NCI-H82 treated with DMSO at 0.1 percent for 48 hours (cell line): ENCODE results near the gene RHBDF1.

Experiments used
- DNase-seq: peaks from one replicate; lab custom pipeline; 2025; ENCODE audit not compliant: unreplicated experiment; lab: John Stamatoyannopoulos, UW

Gene RHBDF1

DNA sequence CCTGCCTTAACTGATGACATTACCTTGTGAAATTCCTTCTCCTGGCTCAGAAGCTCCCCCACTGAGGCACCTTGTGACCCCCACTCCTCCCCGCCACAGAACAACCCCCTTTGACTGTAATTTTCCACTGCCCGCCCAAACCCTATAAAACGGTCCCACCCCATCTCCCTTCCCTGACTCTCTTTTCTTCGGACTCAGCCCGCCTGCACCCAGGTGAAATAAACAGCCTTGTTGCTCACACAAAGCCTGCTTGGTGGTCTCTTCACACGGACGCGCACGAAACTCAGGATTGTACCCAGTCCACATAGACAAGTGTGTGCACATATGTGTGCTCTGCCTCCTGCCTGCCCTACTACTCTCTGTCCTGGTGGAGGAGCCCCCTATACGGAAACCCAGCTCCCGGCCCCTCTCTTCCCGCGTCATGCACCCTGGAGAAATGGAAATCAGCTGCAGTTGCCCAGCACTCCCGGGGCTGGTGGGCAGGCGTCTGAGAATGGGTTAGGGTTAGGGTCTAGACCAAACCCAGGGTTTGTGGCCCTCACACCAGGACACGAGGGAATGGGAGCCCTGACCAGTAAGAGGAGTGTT is 2.4 kb upstream of the RHBDF1 start:
- DNase-seq, result no peak

DNA sequence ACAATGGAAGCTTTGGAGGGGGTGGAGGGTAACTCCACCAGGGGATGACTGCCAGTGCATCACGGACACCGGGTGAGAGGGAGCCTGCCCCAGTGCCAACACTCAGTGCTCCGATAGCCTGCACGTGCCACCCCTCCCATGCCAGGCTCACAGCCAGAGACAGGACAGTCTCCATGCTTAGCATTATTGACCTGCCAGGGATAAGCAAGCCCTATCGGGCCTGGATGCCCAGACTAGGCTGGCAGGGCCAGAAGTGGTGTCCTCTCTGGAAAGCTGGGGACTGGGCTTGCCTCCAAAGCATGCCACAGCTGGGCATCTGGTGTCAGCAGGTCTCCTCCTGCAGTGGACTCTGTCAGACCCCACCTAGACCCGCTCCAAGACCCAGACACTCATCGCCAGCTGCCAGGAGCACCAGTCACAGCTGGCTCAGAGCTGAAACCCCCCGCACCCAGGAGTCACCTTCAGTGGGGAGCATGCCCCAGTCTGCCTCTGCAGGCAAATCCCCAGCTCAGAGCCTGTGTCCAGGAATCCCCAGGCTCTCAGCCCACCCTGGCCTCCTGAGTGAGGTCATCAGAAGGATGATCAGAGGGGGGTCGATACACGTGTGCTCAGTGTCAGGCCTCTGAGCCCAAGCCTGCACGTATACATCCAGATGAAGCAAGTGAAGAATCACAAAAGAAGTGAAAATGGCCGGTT is 1.8 kb upstream of the RHBDF1 start:
- no peak for DNase-seq

DNA sequence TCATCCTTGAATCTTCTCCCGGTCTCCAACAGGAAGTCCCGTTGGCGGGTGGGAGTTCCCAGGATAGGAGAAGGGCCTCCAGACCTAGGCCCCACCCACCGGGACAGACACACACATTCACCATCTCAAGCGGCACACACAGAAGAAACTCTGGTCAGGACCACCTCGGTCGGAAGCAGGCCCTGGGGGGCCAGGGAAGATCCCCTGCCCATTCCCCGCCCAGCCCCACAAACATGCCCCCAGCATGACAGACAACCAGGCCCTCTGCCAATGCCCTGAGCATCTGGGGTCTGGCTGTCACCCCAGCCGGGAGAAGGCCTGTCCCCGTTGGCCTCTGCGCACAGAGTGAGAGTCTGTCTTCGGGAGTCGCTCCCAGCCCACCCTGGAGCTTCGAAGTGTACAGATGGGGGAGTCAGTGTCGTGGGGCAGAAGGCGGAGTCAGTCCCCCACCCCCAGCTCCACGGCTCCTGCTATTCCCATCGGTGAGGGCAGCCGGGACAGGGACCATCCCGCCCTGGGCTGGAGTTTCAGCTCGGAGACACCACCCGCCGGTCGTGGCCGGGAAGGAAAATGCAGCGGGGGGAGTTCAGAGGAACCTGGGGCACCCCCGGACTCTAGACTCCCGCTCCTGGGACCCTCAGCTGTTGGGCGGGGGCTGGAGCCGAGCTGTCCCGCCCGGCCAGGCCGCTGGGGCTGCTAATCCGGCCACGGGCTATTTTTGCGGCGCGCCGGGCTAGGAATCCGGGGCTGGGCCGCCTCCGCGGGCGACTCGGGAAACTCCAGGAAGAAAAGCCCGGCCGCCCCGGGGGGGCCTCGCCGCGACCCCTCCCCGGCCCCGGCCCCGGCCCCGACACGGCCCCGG is 660 bp downstream of the RHBDF1 start:
- no peak for DNase-seq

DNA sequence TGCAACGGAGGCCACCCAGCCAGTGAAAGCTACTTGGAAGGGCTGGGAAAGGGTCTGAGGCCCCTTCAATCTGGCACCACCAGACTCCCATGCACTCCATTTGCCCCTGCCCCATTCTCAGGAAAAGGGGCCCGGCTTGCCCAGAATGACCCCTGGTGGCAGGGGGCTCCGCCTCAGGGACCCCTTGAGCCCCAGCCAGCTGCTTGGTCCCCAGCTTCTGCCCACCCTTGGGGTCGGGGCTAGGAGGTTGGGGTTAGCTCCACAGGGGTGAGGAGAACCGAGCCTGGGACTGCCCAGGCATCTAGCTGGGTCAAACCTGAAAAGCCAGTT is 1.3 kb downstream of the RHBDF1 start:
- DNase-seq, result no peak

- no peak for DNase-seq
These were observed 3.2 kb downstream of the RHBDF1 start for GRCh38 chr16:69181-69580.

DNA sequence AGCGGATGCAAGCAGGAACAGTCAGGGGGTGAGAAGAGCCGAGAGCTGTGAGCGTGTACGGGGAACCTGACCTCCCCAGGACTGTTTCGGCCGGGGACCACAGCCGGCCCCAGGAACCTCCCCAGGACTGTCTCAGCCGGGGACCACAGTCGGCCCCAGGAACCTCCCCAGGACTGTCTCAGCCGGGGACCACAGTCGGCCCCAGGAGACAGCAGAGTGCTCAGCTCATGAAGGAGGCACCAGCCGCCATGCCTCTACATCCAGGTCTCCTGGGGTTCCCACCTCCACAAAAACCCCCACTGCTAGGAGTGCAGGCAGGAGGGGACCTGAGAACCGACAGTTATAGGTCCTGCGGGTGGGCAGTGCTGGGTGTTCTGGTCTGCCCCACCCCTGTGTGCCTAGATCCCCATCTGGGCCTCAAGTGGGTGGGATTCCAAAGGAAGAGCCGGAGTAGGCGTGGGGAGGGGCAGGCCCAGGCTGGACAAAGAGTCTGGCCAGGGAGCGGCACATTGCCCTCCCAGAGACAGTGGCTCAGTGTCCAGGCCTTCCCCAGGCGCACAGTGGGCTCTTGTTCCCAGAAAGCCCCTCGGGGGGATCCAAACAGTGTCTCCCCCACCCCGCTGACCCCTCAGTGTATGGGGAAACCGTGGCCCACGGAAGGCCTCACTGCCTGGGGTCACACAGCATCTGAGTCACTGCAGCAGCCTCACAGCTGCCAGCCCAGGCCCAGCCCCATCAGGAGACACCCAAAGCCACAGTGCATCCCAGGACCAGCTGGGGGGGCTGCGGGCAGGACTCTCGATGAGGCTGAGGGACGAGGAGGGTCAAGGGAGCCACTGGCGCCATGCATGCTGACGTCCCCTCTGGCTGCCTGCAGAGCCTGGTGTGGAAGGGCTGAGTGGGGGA is 4.3 kb downstream of the RHBDF1 start:
- no peak for DNase-seq

- DNase-seq, result no peak
These were observed 5.1 kb downstream of the RHBDF1 start for GRCh38 chr16:67183-67791.

DNA sequence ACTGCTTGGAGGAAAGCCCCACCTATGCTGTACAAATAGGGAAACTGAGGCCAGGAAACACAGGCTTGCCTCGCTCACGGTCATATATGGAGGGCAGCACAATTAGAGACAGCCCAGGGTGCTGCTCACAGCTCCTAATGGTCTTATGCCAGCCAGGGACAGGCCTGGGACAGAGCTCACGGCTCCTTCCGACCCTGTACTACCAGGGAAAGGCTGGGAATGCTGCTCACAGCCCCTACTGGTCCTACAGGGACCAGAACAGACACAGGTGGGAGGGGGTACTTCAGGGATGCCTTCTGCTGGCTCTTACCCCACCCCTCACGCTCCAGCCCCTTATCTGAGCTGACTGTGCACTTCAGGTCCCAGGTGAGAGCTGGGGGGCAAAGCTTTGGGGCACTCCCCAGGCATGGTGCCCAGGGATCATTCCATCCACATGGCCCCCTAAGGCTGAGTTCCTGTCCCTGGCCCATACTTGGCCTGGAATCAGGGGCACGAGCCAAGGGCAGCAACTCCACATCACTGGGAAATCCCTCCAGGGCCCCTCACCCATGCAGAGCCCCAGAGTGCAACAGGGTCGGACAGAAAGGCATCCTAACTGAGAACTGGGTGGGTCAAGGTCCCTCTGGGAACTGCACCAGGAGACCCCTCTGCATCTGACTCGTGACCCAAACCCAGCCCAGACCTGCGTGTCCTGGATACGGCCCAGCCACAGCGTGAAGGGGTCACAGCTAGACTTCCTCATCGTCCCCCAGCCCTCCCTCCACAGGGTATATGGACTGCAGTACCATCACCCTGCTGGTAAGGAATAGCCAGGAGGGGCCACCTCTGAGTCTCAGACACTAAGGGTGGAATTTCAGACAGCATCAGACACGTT is 5.9 kb downstream of the RHBDF1 start:
- no peak for DNase-seq

DNA sequence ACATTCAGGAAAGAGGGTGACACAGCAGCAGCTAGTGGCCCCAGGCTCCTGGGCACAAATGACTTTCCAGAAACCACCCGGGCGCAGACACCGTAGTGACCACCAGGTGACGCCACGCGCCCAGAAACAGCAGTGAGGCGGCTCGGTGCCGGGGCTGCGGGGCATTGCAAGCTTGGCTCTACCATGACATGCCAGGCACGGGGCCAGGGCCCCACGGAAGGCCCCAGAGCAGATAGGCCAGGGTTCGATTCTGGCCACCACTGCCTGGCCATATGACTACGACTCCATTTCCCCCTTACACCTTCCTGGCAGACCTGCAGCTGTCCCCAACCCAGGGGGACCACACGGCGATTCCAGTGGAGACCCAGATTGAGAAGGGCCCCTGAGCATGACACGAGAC is 6.7 kb downstream of the RHBDF1 start:
- DNase-seq, result peak; percentile 42

DNA sequence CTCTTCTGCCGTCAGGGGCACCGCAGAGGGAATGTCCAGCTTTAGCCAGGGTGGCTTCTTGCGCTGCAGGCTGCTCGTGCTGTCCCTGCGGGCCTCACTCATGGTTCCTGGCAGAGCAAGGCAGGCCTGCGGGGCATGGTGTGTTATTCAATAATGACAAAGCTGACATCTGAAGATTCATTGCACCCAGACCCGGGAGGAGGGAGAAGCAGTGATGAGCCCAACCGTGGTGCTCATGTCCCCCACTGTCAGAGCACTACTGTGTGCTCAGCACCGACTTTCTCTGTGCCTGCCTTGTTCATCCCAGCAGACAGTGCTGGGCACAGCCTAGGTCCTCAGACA is 7.5 kb downstream of the RHBDF1 start:
- no peak for DNase-seq

DNA sequence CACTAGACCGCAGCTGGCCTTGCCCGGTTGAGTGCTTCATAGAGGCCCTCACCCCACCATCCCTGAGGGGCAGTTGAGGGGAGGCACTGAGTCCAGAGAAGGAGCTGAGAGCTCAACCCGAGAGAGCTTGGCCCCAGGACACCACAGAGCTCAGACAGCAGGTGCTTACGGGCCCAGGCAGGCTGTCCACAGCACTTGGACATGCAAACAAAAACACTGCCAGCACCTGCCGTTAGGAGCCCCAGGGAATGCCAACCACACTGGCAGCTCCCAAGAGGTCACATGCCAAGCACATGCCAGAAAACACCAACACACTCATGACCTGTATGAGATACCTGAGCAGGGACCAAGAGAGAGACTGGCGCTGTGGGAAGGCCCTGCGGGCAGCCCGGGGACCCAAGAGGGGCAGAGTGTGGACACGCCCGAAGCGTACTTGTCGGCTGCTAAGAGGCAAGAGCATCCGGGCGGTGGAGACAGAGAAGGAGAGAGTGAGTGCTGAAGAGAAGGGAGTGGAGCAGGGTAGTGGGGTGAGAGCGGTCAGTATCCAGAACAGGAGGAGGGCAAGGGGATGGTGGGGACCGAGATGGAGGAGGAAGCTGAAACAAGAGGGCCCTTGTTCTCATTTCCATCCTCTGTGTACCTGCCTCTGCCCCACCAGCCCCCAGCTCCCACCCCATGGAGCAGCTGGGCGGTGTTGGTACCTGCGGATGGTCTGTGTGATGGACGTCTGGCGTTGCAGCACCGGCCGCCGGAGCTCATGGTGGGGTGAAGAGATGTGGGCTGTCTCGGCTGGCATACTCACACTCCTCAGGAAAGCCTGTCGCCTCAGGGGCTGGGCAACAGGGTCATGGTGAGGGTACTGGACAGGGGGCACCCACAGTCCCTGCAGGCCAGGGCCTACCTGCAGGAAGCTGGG is 8.2 kb downstream of the RHBDF1 start:
- DNase-seq, result no peak

- DNase-seq, result no peak
These were observed 9.0 kb downstream of the RHBDF1 start for GRCh38 chr16:63466-63865.

DNA sequence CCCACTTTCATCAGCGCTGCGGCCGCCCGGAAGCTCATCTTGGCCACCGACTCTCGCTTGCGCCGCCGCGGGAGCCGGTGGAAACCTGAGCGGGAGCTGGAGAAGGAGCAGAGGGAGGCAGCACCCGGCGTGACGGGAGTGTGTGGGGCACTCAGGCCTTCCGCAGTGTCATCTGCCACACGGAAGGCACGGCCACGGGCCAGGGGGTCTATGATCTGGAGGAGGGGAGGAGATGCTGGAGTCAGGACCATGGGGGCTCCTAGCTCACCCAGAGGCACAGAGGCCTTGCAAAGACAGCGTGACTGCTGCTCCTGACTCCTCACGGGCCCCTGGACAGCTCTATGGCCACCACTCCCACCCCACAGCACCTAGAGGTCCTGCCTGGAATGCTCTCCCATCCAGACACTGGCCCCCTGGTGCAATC is 9.5 kb downstream of the RHBDF1 start:
- no peak for DNase-seq

GRCh38 chr16:62283-62967 is 10.0 kb downstream of the RHBDF1 start:
- no peak for DNase-seq

DNA sequence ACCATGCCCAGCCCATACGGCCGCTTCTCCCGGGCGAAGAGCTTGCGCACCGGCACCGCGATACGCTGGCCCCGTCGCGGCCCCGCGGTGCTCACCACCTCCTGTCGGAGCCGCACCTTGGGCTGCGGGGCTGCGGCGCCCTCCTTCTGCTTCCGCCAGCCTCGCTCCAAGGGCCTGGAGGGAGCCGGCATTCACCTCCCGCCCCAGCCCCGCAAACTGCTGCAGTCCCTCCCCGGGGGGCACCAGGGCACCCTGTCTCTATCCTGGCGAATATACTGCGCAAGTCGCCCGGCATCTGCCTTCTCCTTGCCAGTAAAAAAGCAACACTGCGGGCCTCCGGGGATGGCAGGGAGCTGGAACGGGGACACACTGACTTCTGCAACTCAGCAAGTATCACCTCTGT is 10.6 kb downstream of the RHBDF1 start:
- no peak for DNase-seq

DNA sequence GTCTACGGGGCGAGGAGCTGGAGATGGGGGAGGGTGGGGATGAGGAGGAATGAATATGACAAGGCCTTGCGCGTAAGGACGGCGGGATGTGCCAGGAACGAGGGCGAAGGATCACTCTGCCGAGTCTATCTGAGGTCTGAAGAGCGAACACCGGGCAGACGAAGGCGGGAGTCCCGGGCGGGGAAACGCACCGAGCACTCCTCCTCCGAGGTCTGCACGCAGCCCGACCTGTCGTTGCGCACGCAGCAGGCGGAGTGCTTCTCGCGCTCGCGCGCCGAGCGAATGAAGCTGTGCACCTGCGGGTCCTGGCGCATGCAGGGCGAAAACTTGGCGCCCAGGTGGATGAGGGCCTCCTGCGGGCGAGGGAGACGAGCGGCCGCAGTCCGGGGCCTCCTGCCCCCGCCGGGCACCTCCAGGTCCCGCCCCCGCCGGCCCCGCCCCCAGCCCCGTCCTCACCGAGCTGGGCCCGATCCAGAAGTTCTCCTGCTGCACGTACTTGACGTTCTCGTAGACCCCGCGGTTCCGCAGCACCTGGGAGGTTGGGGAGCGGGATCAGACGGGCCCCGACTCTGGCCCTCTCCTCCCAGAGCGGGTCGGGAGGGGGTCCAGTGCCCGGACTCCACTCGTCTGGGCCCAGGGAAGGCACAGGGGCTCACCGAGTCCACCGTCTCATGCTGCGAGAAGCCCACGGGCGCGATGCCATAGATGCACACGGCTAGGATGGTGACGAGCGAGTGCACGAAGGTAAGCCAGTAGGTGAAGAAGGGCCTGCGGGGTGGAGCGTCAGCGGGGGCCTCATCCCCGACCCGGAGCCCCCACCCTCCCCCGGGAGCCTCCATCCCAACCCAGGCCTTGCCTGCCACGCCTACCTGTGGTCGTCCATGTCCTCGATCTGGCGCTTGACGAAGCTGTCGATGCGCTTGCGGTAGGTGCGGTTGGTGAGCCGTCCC is 11.2 kb downstream of the RHBDF1 start:
- DNase-seq, result no peak

- no peak for DNase-seq
These were observed 12.3 kb downstream of the RHBDF1 start for GRCh38 chr16:60166-60565.
